GM20000 (cell line): ENCODE measurements around the gene GNB5.

Source experiments
- DNase-seq: peaks from one replicate; pipeline ENCODE4 v3.0.0; 2012; ENCODE audit warnings: low spot score
- TF ChIP-seq, protein P1 (sequence below): IDR thresholded peaks from 2 replicates; pipeline ENCODE4 v1.5.1; 2012; ENCODE audit warnings: mild to moderate bottlenecking, control low read depth; ENCODE audit errors: extremely low read depth, missing control alignments

The GNB5 gene

DNA sequence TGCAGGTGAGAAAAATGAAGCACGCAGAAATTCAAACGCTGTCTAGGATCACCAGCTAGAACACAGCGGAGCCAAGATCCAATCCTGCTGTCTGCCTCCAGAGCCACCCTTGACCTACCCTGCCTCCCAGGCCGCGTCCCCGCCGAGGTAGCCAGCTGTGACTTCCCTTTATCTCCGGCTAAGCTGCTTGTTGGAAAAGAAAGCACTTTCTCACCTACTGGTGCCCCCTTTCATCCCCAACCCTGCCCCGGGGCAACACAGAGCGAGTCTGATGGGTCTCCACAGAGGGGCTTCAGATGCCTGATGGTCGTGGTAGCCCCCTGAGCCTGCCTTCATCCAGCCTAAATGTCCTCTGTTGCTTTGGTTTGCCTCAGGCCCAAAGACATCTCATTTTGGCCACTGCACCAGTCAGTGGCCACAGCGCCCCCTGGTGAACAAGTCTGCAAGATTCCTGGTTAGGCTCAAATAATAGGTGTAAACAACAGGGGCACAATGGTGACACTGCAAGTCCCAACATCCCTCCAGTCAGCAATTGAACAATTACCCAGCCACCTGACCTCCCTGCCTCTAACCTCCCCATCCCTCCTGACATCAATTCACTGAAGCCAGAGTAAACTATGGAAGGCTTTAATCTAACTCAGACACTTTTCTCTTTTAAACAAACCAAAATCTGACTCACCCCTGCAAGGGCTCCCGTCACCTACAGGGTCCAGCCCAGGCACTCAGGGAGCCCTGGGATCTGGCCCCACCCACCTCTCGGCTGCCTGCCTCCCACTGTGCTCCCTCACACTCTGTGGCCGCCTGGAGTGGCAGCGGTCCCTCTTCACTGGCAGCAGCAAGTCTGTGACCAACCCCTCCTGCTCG is 51.4 kb downstream of the GNB5 start:
- DNase-seq = peak; percentile 79
- TF ChIP-seq, protein P1, sequence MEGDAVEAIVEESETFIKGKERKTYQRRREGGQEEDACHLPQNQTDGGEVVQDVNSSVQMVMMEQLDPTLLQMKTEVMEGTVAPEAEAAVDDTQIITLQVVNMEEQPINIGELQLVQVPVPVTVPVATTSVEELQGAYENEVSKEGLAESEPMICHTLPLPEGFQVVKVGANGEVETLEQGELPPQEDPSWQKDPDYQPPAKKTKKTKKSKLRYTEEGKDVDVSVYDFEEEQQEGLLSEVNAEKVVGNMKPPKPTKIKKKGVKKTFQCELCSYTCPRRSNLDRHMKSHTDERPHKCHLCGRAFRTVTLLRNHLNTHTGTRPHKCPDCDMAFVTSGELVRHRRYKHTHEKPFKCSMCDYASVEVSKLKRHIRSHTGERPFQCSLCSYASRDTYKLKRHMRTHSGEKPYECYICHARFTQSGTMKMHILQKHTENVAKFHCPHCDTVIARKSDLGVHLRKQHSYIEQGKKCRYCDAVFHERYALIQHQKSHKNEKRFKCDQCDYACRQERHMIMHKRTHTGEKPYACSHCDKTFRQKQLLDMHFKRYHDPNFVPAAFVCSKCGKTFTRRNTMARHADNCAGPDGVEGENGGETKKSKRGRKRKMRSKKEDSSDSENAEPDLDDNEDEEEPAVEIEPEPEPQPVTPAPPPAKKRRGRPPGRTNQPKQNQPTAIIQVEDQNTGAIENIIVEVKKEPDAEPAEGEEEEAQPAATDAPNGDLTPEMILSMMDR = peak; percentile 78

DNA sequence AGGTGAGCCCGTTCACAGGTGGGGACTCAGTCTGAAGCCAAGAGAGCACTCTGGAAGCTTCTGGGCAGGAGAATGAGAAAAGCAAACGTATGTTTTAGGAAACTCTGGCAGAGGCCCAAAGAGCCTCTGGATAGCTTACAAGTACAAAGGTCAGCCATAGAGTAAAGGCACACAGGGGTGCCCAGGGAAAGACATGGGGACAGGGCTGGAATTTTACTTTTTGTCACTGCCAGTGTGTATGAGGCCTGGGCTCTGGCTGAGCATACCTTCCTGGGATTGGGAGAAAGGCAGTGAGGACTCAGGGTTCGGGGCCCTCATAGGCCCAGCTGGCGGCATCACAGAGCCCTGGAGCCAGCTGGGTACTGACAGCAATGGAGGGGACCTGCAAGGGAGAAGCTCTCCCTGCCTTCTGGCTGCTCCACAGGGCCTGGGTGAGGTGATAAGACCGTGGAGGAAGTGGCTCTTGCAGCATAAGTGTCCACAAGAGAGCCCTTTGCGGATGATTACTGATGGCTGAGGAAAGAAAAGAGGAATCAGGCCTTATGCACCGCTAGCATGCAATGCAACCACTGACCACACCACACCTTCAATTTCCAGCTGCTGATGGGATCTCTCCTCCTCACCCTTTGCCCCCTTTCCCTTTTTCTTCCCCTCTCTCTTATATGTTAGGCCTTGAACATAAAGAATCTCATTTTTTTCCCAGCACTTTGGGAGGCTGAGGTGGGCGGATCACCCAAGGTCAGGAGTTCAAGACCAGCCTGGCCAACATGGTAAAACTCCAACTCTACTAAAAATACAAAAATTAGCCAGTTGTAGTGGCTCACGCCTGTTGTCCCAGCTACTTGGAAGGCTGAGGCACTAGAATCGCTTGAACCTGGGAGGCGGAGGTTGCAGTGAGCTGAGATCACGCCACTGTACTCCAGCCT is 53.5 kb downstream of the GNB5 start:
- TF ChIP-seq, protein P1 = no peak
- no peak for DNase-seq

DNA sequence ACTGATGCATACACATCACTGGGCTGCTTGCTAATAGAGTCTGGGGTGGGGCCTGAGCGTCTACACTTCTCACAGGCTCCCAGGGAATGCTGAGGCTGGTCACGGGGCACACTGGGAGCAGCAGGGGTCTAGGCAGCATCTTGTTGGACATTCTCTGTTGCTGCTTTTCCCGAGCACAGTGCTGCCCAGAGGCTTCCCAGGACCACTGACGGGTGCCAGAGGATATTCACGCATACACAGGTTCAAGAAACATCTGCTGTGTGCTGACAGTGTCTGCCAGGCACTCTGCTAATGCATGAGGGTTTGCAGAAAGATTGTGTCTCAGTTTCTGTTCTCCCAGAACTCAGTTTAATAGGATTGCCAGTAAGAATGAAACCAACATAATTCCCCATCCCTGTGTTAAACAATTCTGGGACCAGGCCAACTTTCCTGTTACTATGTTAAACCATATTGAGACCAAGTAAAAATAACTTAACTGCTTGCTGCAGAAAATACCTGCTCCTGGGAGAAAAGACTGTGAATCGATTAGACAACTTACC is 54.7 kb downstream of the GNB5 start:
- TF ChIP-seq, protein P1 = no peak
- no peak for DNase-seq

DNA sequence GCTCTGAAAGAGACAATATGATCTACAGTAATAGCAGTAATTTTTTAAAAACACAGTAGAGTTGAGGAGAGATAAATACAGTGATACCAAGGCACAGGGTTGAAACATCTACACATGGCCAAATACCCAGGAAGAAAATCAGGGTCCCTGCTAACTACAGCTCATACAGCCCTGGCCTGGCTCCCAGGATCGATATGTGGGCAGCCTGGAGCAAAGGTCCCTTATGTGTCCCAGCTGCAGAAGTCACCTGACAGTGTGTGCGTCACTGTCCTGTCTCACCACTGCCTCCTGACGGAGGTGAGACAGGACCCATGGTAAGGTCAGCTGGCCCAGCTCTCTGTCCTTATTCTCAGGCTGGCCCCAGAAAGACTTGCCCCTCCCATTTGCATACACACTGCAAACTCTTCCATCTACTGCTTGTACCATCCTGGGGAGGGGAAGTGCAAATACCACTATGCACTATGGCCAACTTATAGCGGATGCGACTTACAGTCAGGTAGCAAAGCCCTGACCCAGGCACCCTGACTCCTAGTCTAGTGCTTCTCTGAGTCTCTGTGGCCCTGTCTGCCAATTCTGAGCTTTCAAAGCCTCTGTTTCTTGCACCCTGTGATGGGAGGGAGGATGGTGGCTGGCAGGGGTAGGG is 56.6 kb downstream of the GNB5 start:
- TF ChIP-seq, protein P1 = no peak
- no peak for DNase-seq

DNA sequence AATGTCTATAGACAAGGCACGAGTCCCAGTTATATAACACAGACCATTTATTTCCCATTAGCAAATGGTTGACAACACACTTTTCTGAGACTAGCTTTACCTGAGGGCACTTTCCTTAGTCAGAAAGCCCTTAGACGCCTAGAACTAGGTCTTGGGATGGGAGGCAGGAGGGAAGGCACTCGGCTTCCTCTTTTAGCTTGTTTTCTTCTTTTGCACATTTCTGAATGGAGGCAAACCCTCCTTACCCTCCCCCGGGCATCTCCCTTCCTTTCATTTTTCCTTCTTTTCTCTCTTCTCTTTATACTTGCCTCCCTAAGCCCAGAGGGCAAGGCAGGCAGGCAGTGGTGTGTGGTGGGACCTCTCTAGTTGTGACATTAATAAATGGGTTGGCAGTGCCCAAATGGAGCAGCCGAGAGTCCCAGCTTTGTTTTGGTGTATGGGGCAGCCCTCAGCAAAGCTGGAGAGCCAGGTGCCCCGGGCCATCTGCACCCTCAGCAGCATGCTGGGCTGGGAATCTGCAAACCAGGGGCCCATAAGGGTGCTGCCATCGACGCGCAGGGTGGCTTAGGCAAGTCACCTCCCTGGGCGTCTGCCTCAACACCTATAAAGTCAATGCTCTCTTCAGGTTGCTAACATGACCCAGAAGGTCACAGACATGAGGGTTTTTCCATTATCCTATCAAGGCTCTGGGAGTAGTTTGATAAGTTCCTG is 57.5 kb downstream of the GNB5 start:
- TF ChIP-seq, protein P1 = no peak
- no peak for DNase-seq

DNA sequence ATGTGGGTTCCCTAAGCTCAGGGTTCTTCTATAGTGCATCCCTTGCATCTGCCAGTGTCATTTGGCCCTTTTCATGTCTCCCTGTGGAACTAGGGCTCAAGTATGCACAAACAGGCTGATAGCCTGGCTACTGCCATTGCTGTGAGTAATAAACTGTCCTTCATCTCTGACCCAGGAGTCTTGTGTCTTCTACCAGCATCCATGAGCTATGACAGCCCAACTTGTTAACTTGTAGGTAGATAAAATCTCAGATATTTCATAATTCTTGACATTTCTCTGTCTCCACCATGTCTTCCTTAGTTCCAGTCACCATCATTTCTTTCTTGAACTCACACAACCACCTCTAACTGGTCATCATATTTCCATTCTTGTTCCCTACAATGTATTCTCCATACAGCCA is 59.1 kb downstream of the GNB5 start:
- TF ChIP-seq, protein P1 = no peak
- DNase-seq = no peak
